HG02970 (cell line): ENCODE data around the gene ZNF311.
"Not testable (repeated sequence)": the region's sequence is repeated elsewhere in the genome, so short reads cannot be mapped to it uniquely, and the experiment has no call there.

Experiments
- ATAC-seq: cut with Tn5 transposase; IDR thresholded peaks from one replicate; pipeline ENCODE4 v1.9.1; 2021; ENCODE audit warnings: mild to moderate bottlenecking, moderate library complexity, moderate number of reproducible peaks; ENCODE audit not compliant: unreplicated experiment, low FRiP score

The ZNF311 gene

DNA sequence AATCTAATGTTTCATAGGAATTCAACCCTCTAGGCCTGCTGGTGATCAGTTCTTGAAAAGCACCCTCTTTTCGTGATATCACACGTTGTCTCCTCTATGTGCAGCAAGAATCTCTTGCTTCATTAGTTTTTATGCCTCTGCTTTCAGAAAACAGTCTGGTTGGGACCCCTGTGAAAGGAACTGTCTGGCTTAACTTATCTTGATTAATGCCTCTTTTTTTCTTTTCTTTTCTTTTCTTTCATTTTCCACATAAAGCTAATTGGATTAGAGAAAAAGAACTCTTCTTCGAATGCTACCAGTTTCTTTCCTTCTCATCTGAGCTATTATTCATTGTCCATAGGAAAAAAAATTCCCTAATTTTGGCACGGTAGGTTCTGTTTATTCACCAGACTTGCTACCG lies 21.3 kb downstream of the ZNF311 start:
- ATAC-seq, result no peak

DNA sequence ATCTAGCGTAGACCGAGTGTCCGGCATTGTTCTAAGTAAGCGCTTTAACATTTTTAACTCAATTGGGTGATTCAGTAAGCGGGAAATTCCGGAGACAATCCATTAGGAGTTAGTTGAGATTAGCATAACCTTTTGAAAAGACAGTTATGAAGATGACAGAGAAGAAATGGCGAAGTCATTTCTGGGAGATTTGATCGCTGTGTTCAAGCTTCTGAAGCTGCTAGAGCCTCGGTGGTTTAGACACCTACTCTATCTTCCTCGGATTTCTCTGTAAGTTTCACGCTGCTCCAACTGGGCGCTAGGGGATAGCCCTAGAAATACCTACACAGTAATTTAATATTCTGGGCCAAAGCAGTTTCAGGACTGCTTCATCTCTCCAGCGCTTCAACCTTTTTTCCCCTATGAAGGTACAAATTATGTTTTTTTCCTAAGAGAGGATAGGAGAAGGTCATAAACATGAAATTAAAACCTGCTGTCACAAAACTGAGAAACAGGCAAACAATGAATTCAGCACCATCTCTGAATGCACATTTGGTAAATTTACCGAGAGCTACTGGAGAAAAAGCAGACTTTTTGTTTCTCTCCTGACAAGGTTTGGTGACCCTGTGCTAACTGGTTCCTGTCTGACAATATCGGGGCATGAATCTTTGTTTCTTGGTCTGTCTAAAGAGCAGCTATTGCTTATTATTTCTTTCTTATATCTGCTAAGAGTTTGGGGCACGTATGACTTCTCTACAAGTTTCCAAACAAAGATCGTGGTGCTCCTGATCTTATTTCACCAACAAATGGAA lies 22.4 kb downstream of the ZNF311 start:
- no peak for ATAC-seq

DNA sequence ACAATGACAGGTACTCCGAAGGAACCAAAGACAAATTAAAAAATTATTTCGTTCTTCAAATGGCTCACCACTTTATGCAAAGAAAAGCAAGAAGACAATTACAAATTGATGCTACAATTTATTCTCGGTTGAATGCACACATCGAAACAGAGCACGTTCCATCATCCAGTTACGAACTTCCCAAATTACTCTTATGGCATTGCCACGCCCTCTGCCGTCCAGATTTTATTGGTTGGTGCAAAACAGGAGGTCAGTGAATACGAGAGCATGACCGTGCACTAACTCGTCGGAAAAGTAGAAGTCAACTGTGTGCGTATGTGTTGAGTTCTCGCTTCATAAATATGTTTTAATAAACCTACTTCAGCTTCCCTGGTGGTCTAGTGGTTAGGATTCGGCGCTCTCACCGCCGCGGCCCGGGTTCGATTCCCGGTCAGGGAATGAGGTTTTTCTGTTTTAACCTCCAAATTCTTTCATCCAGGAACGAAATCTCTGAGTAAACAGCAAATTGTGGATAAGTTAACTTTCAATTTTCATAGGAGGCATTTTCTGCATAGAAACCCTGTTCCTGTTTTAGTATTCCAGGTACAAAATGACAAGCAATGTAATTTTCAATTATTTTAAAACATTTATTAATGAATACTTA lies 23.2 kb downstream of the ZNF311 start:
- peak; percentile 51 for ATAC-seq

DNA sequence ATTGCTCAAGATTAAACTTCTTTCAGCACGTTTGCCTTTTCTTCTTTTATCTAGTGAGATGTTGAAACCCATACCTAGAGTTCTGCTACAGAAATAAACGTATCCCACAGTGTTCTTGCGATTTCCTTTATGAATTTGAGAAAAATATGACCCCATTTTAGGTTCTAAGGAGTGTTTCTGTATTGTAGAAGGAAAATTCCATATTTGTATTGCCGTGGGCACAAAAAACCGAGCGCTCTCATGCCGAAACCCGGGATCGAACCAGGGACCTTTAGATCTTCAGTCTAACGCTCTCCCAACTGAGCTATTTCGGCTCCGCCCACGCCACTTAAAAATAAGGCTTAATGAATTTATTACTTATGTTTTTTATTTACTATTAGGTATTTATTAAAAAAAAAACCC lies 23.7 kb downstream of the ZNF311 start:
- ATAC-seq, result peak; percentile 40

DNA sequence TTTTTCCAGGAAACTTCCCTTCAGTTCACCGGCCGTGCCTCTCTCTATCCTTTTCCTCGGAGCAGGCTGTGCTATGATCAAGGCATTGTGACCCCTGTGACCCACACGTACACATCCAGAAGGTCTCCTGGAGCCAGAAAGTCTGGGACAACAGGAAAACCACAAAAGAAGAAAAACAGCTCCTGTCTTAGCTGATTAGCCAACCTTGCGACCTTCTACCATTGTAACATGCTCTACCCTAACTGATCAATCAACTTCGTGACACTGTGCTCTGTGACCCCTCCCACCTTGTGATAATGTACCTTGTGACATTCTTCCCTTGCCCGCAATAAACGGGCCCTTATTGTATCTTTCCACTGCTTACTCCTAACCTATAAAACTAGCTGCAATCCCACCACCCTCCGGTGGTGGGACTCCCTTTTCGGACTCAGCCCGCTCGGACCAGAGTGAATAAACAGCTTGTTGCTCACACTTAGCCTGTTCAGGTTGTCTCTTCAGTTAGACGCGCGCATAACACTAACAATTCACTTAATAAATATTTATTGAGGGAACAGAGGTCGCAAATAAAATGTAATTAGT lies 24.2 kb downstream of the ZNF311 start:
- ATAC-seq, result no peak

DNA sequence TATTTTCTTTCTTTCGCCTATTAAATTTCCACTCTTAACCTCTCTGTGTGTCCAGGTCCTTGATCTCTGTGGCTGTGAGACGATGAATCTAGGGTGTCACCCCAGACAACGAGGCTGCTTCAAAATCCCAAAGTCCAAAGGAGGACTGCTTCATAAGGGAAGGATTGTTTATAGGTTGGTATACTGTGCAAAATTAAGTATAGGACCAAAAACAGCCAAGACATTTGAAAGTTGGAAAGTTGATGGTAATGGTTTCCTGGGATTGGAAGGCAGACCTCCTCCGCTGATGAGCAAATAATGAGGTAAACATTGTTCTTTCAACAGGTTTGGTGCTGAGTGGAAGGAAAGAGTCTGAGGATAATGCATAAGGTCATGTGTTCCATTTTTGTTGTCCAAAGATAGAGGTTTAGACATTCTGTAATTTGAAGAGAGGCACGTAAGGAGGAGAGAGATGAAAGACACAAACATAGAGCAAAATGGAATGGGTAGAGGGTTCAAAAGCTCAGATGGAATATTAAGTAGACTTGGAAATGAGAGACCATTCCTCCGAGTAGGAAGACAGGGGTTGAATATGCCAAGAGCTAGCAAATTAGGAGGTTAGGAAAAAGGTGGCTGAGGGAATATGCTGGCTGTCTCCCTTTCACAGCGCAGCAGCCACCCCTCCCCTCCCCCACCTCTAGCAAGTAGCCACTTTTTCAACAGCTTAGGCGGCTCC lies 24.8 kb downstream of the ZNF311 start:
- no peak for ATAC-seq

DNA sequence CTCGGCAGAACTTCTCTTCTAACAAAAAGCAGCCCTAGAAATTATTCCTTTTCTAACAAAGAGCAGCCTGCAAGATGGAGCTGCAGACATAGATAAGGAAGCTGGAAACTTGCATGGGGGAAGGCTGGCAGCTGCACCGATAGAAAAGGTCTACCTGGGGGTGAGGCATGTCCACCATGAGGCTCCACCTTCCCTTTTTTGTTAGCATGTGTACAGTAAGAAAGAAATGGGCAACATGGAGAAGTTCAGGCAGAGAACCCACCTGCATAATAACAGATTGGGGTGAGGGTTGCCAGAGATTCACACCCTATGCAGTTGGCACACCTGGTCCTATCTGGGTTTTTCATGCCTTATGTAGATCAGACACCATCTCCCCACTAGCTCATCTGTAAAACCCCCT lies 25.4 kb downstream of the ZNF311 start:
- ATAC-seq, result no peak

DNA sequence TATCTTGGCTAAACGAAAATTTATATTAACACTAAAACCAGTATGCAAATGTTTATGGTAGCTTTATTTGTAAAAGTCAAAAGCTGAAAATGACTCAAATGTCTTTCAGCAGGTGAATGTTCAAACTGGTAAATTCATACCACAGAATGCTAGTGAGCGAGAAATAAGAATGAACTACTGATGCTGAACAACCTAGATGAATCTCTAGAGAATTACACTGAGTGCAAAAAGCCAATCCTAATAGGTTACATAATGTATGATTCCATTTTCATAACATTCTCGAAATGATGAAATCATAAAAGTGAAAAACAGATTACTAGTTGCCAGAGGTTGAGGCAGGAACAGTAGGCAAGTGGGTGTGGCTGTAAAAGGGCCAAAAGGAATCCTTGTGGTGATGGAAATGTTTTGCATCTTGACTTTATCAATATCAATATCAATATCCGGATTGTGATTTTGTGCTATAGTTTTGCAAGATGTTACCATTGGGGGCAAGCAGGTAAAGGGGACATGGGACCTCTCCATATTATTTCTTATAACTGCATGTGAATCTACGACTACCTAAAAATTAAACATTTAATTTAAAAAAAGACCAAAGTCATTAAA lies 26.1 kb downstream of the ZNF311 start:
- ATAC-seq, result no peak

DNA sequence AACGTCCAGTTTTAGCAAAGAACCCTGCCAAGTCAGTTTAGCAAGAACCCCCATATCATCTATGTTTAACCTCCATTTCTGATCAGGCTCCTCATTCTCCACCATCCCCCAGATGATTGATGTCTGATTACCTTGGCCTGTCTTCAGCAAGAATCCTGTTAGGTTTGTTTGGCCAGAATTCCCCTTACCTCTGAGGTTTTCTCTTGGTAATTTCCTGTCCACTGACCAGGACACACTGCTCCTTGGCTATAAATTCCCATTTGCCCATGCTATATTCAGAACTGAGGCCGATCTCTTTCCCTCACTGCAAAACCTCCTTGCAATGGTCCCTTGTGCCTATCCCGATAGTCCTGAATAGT lies 27.0 kb downstream of the ZNF311 start:
- ATAC-seq, result no peak

DNA sequence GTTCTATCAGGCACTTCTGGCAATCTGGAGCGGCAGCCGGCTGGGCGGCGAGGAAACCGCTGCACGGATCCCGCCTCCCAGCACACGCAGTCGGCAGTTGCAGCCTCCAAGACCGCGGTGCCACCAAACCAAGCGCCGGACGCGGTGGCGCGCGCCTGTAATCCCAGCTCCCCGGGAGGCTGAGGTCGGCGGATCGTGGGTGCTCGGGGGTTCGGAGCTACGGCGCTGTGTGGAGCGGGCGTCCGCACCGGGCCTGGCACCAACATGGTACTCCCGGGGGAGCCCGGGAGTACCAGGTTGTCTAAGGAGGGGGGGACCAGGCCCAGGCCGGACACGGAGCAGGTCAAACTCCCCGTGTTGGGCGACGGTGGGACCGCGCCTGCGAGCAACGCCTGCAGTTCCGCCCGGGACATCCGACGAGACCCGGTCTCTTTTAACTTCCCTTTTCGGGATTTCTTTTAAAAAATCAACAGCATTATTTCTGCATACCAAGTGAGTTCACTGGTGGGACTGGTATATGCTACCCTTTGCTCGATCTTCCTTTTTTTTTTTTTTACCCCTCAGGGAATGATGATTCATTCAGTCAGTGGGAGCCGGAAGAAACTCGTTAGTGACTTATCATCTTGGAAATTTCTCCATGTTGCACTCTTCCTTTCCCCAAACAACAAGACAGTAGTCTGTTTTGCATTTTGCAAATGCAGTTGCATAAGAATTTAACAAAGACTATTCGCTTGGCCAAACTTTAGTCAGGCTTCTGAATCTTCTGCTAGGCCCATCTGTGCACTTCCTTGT lies 27.6 kb downstream of the ZNF311 start:
- no peak for ATAC-seq

DNA sequence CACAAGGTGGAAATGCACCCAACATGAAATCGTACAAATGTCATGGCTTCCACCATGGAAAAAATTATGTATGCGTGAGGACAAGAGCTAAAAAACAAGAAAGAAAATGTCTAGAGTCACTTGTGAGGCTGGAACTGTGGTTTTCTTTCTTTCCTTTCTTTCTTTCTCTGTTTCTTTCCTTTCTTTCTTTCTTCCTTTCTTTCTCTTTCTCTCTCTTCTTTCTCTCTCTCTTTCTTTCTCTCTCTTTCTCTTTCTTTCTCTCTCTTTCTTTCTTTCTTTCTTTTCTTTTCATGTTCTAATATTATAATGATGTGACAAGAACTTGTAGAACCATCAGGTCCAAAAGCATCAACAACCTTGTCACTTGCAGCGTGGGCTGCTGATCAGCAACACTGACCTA lies 28.4 kb downstream of the ZNF311 start:
- no peak for ATAC-seq

DNA sequence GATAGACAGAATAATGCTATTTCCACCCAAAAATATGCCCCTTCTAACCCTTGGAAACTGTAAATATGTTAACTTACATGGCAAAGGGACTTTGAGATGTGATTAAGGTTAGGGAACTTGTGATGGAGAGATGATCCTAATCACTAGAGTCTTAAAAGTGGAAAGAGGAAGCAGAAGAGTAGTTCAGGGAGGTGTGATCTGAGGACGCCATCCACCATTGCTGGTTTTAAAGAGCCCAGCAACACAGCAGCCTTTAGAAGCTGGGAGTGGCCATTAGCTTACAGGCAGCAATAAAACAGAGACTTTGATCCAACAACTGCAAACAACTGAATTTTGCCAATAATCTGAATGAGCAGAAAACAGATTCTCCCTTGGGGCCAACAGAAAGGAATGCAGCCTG lies 30.6 kb downstream of the ZNF311 start:
- no peak for ATAC-seq

DNA sequence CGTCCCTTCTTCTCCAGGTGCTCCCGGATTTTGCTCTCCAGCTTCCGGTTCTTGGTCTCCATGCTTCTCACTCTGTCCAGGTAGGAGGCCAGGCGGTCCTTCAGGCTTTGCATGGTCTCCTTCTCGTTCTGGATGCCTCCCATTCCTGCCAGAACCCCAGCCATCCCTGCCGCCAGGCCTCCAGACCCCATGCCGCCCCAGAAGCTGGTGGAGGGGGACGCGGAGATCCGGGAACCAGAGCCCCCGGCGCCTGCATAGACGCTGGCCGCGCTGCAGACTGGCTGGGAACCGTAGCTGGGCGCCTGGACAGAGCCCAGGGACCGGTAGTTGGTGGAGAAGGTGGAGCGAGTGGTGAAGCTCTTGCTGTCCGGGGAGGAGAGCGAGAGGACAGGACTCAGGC lies 35.1 kb downstream of the ZNF311 start:
- ATAC-seq, result not testable (repeated sequence)

DNA sequence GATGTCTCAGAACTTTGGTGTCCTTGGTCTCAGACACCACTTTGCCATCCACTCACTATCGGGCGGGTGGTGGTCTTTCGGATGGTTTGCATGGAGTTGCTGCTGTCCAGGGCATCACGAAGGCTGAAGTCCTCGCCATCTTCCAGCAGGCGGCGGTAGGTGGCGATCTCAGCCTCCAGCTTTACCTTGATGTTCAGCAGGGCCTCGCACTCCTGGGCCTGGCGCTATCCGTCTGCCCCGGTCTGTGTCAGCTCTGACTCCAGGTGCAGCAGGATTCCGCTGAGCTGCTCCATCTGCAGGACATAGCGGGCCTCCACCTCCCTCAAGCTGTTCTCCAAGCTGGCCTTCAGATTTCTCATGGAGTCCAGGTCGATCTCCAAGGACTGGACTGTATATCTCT lies 36.0 kb downstream of the ZNF311 start:
- ATAC-seq, result no peak

DNA sequence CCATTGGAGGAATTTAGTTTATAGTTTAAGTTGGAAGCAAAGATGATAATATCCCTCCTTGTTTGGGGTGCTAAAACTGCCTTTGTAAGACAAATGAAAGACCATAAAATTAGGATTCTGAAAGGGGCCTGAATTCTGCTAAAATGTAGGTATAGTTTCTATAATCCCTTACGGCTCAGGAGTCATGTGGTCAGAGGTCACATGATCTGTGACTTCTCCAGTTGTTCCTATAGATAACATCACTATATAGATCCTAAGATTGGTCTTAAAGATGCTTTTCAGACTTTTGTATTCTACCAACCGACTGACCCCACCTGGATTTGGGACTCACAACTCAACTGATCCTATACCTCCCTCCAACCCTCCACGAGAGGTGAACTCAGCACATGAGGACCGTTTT lies 36.6 kb downstream of the ZNF311 start:
- ATAC-seq, result no peak

DNA sequence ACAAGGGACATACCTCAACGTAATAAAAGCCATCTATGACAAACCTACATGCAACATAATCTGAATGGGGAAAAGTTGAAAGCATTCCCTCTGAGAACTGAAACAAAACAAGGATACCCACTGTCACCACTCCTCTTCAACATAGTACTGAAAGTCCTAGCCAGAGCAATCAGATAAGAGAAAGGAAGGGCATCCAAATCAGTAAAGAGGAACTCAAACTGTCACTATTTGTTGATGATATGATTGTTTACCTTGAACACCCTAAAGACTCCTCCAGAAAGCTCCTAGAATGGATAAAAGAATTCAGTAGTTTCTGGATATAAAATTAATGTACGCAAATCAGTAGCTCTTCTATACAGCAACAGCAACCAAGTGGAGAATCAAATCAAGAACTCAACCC lies 39.4 kb downstream of the ZNF311 start:
- ATAC-seq, result no peak

DNA sequence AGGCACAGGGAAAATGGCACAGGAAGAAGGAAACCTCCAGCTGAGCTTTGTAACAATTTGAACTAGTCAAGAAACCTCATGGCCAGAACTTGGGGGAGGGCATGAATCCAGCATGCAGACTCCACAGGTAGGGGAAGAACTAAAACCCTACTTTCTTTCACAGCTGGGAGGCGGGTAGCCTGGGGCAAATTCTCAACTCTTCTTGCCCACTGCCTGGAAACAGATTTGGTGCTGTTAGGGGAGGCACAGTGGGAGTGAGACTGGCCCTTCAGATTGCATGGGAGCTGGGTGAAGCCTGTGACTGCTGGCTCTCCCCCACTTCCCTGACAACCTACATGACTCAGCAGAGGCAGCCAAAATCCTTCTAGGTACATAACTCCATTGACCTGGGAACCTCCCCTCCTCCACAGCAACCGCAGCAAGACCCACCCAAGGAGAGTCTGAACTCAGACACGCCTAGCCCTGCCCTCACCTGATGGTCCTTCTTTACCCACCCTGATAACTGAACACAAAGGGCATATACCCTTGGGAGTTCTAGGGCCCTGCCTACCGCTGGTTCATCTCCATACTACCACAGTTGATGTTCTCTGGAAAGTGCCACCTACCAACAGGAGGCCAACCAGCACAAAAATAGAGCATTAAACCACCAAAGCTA lies 44.1 kb downstream of the ZNF311 start:
- no peak for ATAC-seq

DNA sequence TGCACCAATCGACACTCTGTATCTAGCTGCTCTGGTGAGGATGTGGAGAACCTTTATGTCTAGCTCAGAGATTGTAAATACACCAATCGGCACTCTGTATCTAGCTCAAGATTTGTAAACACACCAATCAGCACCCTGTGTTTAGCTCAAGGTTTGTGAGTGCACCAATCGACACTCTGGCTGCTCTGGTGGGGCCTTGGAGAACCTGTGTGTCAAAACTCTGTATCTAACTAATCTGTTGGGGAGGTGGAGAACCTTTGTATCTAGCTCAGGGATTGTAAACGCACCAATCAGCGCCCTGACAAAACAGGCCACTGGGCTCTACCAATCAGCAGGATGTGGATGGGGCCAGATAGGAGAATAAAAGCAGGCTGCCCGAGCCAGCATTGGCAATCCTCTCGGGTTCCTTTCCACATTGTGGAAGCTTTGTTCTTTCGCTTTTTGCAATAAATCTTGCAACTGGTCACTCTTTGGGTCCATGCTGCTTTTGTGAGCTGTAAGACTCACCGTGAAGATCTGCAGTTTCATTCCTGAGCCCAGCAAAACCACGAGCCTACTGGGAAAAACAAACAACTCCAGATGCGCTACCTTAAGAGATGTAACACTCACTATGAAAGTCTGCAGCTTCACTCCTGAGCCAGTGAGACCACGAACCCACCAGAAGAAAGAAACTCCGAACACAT lies 46.4 kb downstream of the ZNF311 start:
- not testable (repeated sequence) for ATAC-seq

DNA sequence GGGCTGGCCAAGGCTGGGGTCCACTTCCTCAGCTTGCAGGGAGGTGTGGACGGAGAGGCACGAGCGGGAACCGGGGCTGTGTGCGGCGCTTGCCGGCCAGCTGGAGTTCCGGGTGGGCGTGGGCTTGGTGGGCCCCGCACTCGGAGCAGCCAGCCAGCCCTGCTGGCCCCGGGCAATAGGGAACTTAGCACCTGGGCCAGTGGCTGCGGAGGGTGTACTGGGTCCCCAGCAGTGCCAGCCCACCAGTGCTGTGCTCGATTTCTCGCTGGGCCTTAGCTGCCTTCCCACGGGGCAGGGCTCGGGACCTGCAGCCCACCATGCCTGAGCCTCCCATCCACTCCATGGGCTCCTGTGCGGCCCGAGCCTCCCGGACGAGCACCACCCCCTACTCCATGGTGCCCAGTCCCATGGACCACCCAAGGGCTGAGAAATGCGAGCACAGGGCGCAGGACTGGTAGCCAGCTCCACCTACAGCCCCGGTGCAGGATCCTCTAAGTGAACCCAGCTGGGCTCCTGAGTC lies 47.3 kb downstream of the ZNF311 start:
- ATAC-seq, result not testable (repeated sequence)
